Esophagus mucosa (tissue), 1 donor: Measurements from ENCODE around the gene H6PD. TPM values are rescaled to one million over a fixed set of nuclear protein-coding genes. Genes with fewer than 3 reads are reported as not detected.

Experiments
- ATAC-seq: fragments of 200-7000 bp; cut with Tn5 transposase; one replicate; pipeline ENCODE4 v1.9.1; 2020
- total RNA-seq: library from RNA; stranded (reverse); gene quantifications from one replicate; pipeline ENCODE4 v1.2.4, GENCODE V29; 2023
- donor health status: DM: yes; HTN: yes; CAD: no.

Gene H6PD
- total RNA-seq, 1 donor from 2014 or later = 20.4 TPM

DNA sequence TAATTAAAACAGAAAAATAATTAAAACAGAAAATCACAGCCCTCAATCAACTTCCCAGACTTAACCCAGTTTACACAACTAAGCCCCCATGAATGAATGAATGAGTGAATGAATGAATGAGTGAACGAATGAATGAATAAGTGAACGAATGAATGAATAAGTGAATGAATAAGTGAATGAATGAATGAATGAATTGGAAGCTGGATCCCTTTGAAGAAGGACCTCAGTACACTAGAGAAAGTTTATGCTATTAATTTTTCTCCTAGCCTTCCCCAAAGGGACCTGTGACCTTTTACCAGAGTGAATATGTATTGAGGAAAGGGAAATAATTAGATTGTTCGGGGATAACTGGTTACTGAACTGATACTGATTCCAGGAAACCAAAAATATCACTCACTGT lies 63.7 kb downstream of the H6PD start:
- ATAC-seq = no peak

DNA sequence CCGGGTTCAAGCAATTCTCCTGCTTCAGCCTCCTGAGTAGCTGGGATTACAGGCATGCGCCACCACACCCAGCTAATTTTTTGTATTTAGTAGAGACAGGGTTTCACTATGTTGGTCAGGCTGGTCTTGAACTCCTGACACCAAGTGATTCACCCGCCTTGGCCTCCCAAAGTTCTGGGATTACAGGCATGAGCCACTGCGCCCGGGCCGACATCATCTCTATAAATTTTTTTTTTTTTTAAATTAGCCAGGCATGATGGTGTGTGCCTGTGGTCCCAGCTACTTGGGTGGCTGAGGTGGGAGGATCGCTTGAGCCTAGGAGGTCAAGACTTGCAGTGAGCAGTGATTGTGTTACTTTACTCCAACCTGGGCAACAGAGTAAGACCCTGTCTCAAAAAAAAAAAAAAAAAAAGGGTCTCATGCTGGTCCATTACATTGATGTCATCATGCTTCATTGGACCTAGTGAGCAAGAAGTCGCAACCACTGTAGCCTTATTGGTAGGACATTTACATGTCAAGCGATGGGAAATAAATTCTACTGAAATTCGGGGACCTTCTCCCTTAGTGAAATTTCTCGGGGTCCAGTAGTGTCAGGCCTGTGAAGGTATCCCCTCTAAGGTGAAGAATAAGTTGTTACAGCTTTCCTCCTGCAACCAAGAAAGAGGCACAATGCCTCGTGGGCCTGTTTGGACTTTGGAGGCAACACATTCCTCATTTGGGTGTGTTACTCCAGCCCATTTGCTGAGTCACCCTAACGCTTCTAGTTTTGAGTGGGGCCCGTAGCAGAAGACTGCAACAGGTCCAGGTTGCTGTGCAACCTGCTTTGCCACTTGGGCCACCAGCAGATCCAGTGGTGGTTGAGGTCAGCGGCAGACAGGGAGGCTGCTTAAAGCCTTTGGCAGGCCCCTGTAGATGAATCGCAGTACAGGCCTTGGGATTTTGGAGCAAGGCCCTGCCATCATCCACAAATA lies 65.3 kb downstream of the H6PD start:
- peak; percentile 85 for ATAC-seq

DNA sequence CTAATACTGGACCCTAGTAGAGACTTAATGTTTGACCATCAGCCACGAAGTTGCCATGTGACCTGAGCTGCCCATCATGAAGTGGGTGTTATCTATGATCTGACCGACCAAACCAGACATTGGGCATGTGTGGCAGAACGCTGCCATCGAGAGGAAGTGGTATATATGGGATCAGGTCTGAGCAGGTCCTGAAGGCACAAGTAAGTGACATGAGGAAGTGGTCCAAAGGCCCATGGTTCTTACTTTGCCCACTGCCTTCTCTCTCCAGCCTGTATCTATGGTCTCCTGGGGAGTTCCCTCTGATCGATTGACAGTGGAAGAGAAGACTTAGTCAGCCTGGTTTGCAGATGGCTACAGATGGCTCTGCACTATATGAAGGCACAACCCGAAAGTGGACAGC lies 66.0 kb downstream of the H6PD start:
- ATAC-seq = peak; percentile 5

DNA sequence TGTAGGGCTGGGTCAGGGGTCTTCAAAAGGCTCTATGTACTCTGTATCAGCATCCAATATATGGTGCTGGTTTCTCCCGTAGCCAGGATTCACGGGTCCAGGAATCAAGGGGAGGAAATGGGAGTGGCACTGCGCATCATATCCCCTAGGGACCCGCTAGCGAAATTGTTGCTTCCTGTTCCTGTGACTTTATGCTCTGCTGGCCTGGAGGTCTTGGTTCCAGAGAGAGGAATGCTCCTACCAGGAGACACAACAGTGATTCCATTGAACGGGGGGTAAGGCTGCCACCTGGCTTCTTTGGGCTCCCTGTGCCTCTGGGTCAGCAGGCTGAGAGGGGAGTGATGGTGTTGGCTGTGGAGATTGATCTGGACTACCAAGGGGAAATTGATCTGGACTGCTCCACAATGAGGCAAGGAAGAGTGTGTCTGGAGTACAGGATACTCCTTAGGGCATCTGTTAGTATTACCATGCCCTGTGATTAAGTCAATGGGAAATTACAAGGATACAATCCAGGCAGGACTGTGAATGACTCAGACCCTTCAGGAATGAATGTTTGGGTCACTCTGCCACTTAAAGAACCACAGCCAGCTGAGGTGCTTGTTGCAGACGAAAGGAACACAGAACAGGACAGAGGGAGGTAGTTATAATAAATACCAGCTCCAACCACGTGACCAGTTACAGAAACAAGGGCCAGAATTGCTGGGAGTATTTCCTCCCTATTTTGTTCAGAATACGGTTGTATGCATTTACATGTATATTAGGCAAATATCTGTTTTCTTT lies 68.4 kb downstream of the H6PD start:
- ATAC-seq = peak; percentile 28

DNA sequence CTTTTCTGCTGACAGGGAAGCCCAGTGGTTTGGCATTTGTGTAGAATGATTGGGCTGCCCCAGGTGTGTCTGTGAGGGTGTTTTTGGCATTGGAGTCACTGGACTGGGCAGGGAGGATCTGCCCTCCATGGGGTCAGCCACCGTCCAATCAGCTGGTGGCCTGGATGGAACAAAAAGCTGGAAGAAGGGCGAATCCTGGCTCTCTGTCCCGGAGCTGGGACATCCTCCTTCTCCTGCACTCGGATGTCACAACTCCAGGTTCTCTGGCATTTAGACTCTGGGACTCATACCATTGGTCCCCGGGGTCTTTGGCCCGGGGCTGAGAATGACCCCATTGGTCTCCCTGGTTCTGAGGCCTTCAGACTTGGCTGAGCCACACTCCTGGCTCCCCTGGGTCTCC lies 69.3 kb downstream of the H6PD start:
- no peak for ATAC-seq

DNA sequence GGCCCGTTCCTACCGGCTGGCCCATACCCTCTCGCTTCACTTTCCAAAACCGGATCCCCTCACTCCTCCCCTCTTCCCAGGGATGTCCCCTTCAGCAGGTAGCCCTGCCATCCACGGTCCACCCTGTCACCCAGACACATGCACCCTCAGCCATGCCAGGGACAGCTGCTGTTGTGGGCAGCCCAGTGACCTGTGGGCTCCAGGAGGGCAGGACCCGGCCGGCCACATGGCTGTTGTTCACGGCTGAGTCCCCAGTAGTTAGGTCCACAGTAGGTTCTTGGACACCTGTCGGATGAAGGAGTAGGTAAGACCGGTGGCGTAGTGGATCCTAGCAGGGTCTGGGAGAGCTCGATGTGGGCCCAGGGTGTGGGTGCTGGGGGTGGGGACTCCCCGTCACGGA lies 70.6 kb downstream of the H6PD start:
- ATAC-seq = no peak

DNA sequence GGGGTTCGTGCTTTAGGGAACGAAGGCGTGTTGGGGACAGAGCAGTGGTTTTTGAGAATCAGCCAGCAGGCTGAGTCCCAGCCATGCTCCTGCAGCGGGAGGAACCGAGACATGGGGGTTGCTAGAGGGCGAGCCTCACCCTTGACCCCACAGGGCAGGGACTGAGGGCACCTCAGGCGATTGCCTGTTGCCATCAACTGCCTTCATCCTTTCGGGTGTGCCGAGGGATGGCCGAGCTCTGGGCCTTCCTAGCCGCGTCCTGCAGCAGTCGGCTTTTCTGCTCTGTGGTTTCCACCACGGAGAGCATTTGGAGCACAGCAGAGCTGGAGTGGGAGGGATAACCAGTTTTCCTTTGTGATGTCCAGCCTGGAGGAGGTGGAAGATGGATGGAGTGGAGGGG lies 71.4 kb downstream of the H6PD start:
- ATAC-seq = no peak

DNA sequence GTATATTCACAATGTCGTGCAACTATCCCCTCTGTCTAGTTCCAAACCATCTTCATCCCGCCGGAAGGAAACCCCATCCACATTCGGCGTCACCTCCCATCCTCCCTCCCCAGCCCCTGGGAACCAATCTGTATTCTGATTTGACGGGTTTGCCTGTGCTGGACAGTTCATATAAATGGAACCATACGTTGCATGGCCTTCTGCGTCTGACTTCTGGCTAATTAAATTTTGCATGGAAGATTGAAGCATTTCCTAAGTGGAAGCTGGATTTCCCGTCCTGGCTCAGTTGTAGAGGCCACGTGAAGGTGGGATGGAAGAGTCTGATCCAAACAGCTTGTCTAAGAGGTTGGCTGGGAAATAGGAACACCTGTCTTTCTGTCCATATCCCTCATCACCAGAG lies 72.7 kb downstream of the H6PD start:
- ATAC-seq = no peak

DNA sequence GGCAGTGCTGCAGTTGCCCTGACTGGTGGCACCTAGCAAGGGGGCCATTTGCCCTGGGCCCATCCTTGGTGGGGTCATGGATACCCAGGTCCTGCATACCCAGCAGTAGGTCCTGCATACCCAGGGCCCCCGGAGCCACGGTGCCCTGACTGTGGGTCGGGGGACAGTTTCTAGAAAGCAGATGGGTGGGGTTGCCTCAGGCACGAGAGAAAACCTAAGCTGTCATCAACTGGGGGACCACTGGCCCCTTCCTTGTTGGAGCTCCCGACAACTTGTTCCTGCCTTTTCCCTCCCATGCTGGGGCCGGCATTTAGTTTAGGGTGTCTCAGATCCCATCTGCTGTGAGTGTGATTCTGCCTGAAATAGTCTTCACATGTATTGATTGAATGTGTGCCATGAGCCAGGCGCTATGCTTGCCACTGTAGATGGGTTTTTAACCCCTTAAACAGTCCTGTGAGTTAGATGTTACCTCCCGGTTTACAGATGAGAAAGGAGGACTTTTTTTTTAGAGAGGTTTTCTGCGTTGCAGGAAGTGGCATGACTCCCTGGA lies 73.7 kb downstream of the H6PD start:
- no peak for ATAC-seq

DNA sequence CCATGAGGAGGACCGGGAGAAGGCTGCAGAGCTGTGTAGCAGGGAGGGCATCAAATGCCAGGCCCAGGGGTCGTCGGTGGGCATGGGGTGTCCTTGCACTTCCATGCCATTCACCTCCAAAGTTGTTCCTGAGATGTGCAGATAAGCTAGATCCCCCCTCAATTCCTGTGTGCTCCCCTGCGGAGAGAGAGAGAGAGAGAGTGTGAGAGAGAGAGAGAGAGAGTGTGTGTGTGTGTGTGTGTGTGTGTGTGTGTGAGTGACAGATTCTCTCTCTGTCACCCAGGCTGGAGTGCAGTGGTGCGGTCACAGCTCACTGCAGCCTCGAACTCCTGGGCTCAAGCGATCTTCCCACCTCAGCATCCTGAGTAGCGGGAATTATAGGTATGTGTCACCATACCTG lies 74.5 kb downstream of the H6PD start:
- ATAC-seq = no peak

DNA sequence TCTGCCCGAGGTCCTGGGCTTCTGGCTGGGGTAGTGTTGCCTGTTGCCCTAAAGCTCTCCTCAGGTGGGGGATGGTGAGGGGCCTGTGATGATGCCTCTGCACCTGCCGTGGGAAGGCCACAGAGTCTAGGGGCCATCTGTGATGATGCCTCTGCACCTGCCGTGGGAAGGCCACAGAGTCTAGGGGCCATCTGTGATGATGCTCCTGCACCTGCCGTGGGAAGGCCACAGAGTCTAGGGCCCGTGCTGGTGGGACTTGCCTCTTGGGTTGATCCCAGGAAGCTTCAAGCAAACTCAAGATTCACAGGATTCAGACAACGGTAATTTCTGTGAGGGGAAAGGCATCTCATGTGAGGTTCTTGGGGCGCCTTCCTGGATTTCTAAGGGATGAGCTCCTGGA lies 75.4 kb downstream of the H6PD start:
- no peak for ATAC-seq

DNA sequence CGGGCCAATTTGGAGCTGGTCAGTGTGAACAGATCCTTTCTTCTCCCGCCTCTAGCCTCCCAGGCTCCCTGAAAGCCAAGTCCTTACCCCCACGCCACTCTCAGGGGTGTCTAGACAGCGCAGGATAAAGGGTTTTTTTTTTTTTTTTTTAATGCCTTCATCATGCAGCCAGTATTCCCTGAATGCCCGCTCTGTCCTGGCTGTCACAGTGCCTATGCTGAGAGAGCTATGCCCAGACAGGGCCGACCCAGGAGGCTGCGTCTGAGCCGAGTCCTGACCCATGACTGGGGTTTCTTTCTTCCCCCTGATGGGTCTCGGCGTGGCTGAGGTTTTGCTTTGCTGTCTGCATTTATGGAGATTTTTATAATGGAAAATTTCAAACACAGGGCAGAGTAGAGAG lies 76.5 kb downstream of the H6PD start:
- no peak for ATAC-seq

DNA sequence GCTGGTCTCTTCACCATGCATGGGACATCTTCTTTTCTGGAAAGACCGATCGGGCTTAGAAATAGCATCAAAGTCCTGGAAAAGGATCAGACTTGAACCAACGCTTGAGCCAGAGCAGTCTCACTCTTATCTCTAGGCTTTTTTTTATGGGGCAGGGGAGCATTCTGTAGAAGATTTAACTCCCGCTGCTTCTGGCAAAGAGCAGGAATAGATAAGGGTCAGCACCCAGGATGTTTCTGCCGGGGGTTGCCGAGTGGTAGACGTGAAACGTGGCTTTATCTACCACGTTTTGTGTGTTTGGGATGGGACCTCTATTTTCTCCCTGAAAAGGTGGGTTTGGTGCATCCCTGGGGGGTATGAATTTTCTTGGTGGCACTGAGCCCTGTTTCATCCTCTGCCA lies 76.9 kb downstream of the H6PD start:
- no peak for ATAC-seq

DNA sequence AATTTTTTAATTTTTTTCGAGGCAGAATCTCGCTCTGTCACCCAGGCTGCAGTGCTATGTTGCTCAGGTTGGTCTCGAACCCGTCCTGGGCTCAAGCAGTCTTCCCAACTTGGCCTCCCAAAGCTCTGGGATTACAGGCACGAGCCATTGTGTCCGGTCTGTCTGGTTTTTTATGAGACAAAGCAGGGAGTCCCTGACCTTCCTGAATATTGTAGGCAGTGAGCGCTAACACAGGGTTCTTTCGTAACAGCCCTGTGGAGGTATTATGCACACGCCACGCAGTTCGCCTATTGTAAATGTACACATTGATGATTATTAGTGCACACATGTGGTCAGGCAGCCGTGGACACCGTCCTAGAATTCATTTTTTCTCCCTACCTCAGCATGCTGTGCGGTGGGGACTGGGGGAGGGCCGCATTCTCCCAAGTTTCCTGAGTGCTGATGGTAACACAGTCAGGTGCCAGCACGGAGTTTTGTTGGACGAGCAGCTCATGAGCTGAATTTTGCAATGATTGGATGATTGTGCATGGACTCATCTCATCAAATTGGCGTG lies 77.7 kb downstream of the H6PD start:
- no peak for ATAC-seq

DNA sequence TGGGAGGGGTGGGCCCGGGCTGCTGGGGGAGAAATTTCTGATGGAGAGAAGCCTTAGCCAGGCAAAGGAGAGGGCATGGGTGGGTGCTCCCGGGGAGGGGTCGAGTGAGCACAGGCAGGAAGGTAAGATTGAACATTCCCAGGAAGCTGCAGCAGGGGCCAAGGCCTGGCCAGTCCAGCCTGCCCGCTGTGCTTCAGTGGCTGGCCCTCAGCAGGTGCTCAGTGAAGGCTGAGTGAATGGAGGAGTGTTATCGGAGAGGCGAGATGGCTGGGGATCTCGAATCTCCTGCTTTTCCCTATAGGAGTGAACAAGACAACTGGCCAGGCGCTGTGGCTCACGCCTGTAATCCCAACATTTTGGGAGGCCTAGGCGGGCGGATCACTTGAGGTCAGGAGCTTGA lies 79.0 kb downstream of the H6PD start:
- ATAC-seq = no peak

DNA sequence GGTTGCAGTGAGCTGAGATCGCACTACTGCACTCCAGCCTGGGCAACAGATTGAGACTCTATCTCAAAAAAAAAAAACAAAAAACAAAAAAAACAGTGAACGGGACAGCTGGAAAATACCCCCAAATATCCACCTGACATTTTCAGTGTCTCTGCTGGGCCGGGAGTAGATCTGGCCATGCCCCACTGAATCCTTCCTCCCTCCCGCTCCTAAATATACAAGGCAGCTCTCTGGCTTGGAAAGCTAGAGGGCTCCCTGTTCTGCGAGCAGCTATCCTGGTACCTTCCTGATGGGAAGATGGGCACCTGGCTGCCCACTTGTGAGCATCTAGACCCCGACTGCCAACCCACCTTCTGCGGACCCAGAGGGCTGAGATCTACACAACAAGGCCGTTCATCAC lies 79.5 kb downstream of the H6PD start:
- no peak for ATAC-seq

DNA sequence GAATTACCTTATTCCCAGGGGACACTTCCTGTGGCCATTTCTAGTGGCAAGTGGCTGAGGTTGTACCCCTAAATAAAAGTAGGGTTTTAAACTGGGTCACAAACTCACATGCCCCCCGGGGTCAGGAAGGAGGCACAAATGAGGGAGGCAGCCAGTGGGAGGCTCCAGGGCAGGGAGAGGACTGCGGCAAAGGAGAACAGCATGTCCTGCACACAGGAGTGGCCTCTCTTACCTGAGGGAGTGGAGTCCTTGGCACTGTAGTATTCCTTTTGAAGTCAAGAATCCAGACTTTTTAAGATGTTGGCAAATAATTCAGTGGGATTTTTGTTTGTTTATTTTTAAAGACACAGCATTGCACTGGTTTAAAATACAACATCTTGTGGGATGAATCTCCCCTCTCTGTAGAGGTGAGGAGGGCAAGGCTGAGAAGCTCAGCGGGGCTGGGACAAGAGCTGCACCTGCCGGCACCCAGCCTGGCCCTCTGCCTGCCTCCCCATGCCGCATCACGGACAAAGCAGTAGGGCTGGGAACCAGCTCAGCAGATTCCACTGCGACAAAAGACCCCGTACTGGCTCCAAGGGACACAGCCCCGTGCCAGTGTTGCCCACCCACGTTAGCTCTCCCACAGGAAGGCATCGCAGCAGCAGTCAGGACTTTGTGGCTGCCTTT lies 80.3 kb downstream of the H6PD start:
- no peak for ATAC-seq

DNA sequence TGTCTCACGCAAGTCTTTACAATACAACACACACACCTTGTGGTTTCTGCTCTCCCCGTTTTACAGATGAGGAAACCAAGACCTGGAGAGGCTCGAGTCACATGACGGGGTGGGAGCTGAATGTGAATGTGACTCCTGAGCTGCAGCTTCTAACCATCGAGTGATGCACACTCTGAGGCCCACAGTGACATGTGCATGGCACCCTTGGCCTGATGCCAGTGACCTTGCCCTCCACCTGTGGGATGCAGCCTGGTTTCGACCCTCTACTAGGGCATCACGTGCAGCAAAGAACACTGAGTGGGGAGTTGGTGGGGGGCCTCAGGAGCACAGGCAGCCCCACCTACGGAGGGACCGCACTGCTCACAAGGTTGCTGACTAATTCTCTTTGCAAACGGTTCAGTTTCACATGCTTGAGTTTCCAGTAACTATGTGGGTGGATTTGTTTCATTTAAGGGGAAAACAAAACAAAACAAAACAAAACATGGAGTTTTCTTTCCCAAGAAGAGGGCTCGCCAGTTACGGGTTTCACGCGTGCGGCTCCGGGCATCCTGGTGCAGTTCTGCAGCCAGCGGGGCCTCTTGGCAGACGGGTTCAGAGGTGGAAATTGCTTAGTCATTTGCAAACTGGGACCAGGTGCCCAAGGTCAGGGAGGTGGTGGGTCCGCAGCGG lies 81.0 kb downstream of the H6PD start:
- peak; percentile 26 for ATAC-seq

DNA sequence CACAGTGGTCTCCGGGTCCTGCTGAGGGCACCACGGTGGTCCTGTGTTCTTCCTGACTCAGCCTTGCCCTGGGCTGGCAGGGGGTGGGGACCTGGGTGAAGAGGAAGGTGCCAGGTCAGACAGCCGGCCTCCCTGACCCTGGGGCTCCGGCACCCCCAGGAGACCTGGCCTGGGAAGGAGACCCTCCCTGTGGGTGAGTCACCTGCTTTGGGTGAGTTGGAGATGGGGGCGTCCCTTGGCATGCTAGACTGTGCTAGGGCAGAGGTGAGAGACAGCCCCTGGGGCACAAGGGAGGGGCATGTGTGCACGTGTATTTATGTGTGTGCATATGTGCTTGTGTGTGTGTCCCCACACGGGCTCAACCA lies 81.5 kb downstream of the H6PD start:
- peak; percentile 56 for ATAC-seq

DNA sequence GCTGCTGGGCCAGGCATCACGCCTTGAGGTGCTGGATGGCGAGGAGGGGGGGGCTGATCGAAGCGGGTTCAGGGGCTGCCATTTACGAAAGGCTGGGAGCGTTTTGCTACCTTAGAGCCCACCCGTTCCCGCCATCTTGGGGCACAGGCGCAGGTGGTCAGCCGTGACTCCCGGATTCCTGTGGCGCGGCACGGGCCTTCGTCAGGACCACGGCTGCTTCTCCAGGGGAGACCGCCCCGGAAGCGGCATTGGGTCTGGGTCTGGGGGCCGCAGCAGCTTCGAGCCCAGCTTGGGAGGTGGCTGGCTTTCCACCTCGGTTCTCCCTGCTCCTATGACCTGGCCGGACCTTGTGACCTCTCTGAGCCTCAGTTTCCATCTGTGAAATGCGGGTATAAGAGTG lies 81.9 kb downstream of the H6PD start:
- no peak for ATAC-seq

DNA sequence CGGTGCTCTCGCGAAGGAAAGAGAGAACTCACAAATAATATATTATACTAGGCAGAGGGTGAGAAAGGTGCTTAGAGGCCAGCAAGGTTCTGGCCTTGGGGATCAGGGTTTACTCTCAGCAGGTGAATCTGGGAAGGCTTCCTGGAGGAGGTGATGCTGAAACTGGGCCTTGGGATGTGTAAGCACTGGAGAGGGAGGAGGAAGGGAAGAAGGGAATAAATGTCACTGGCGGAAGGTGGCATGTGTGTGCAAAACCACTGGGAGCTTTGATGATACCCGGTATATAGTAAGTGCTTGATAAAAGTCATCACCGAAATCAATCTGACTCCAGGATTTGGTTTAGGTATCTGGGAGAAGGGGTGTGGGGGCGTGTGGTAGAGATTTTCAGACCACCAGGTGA lies 82.5 kb downstream of the H6PD start:
- ATAC-seq = no peak
